ENCODE measurements around the gene MDFIC2.

- no peak for TF ChIP-seq ZBTB7A (IDR thresholded peaks at IDR 0.05; ENCODE audit: low read depth)
- no peak for TF ChIP-seq EGR1 (IDR thresholded peaks at IDR 0.05)
- TF ChIP-seq, protein P1, sequence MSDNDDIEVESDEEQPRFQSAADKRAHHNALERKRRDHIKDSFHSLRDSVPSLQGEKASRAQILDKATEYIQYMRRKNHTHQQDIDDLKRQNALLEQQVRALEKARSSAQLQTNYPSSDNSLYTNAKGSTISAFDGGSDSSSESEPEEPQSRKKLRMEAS (IDR thresholded peaks at IDR 0.05): no peak
- no peak for TF ChIP-seq YY1 (IDR thresholded peaks at IDR 0.05; ENCODE audit: low read depth)
- no peak for TF ChIP-seq EP300 (IDR thresholded peaks at IDR 0.05; ENCODE audit: borderline replicate concordance)
Observed at GRCh38 chr3:70276901-70277300, 35.5 kb downstream of the MDFIC2 start.
